Tibial nerve (tissue), 3 donors: ENCODE measurements around the gene CCDC85C.

Experiments used
- CTCF ChIP-seq, 5 experiments: fragments of 200-600 bp in 3 of 5; fragments of 450-650 bp in 2 of 5; sonication (generic) in 3 of 5; IDR thresholded peaks; one replicate each; pipeline ENCODE4 v1.5.1; 2016 to 2019; ENCODE audit warnings: antibody characterized with exemption in 5 of 5, mild to moderate bottlenecking in 3 of 5, moderate library complexity in 2 of 5
- POLR2A ChIP-seq, 2 donors: fragments of 450-650 bp; IDR thresholded peaks; one replicate each; pipeline ENCODE4 v1.6.1; 2017; ENCODE audit warnings: antibody characterized with exemption in 2 of 2, mild to moderate bottlenecking in 2 of 2, moderate library complexity in 2 of 2

- TF ChIP-seq POLR2A (IDR thresholded peaks at IDR 0.05) (no peak), CTCF (IDR thresholded peaks at IDR 0.05) (no peak)
Observed at GRCh38 chr14:99548871-99549515, 55.0 kb downstream of the CCDC85C start.
